Right ventricle myocardium superior (tissue), 1 donor: ENCODE data around the gene STYK1. TPM values are rescaled to one million over a fixed set of nuclear protein-coding genes. Genes with fewer than 3 reads are reported as not detected.
"Not testable (repeated sequence)": the region's sequence is repeated elsewhere in the genome, so short reads cannot be mapped to it uniquely, and the experiment has no call there.

Experiments used
- ATAC-seq: fragments of 200-7000 bp; cut with Tn5 transposase; one replicate; pipeline ENCODE4 v1.9.1; 2020; ENCODE audit warnings: mild to moderate bottlenecking; ENCODE audit not compliant: poor library complexity
- DNase-seq: peaks from one replicate; pipeline ENCODE4 v3.0.0-alpha.2; 2020
- intact Hi-C: fragments of 100-400 bp; cut with DNase I; formaldehyde crosslinking; loops from one replicate; pipeline ENCODE4 v1.11.2; 2022
- total RNA-seq: library from RNA; stranded (reverse); fragmentation: NEBNext Ultra II Directional; extraction: Animal tissue kit (Norgen Biotek cat#: 25700); gene quantifications from one replicate; pipeline ENCODE4 v1.2.1, GENCODE V29; 2021
- donor health status: DM: no; HTN: yes; CAD: no; lungs with severe emphysema.

Gene STYK1
- total RNA-seq, 1 donor from 2014 or later: not detected

DNA sequence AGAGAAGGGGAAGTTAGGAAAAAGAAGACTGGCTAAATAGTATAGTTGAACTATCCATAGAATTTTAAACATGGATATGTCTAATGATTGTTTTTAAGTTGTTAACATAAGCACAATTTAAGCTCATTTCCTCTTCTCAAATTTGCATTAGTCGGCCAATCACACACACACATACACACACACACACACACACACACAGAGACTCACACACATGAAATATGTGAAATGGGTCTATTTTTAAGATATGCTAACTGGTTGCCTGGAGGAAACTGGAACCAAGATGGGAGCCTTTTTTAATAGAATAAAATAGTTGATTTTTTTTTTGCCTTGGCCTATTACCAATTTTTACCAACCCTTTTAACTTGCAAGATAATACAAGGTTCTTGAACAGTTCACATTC lies 24.0 kb upstream of the STYK1 start:
- ATAC-seq (no peak), DNase-seq (no peak)
- intact Hi-C loops: loop anchor here (10.0 kb wide), 1 partner anchor 47 kb away; no protein-coding TSS in a partner anchor

DNA sequence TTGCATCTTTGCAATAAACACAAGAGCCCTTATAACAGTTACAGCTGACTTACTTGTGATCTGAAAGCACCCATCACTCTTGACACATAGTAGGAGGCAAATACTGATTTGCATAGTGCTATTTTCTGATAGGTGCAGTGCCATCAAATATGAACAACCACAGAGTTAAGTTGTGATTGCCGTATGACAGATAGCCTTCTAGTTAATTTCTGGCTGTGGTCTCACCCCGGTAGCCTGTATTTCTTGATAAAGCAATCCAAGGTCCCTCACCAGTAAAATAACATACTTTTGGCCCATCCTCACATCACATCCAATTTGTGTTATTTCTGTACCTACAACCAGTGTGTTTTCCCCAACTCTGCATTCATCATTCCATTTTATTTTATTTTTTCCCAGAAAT lies 23.3 kb upstream of the STYK1 start:
- DNase-seq (no peak), ATAC-seq (no peak)
- intact Hi-C loops: loop anchor here (10.0 kb wide), 1 partner anchor 48 kb away; no protein-coding TSS in a partner anchor

- intact Hi-C loops: loop anchor here (10.0 kb wide), 1 partner anchor 54 kb away; no protein-coding TSS in a partner anchor
- DNase-seq (no peak), ATAC-seq (no peak)
Measured at GRCh38 chr12:10690906-10691305, 17.1 kb upstream of the STYK1 start.

- DNase-seq: no peak
- no peak for ATAC-seq
- intact Hi-C loops: no loop called here
Measured at GRCh38 chr12:10689146-10689545, 15.3 kb upstream of the STYK1 start.

GRCh38 chr12:10688042-10688441 lies 14.2 kb upstream of the STYK1 start:
- ATAC-seq: no peak
- intact Hi-C loops: no loop called here

GRCh38 chr12:10672231-10672868 lies 1.5 kb downstream of the STYK1 start:
- no peak for DNase-seq
- intact Hi-C loops: no loop called here

More at GRCh38 chr12:10688042-10688441, 14.2 kb upstream of the STYK1 start:
- no peak for DNase-seq

GRCh38 chr12:10669533-10669932 lies 4.3 kb downstream of the STYK1 start:
- intact Hi-C loops: no loop called here
- ATAC-seq: no peak
- no peak for DNase-seq

More at GRCh38 chr12:10672231-10672868, 1.5 kb downstream of the STYK1 start:
- ATAC-seq: no peak

GRCh38 chr12:10668526-10668925 lies 5.3 kb downstream of the STYK1 start:
- DNase-seq: no peak
- intact Hi-C loops: no loop called here
- no peak for ATAC-seq

- DNase-seq: no peak
- no peak for ATAC-seq
- intact Hi-C loops: no loop called here
Measured at GRCh38 chr12:10667581-10667980, 6.3 kb downstream of the STYK1 start.

DNA sequence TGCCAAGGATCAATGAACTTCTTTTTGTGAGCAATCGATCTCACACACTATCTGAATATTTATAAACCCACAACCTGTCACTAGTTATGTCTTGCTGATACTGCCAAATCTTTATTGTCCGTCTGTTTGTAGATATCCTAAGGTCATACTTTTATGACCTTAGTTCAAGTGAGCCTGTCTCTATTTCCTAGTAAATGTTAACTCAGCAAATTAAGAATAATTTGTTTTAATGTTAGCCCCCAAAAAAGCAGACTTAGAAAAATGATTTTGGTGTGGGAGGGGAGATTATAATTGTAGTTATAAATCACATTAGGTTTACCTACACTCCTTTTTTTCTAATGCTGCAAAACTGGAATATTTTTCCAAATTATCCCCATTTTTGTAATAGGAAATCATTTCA lies 9.4 kb downstream of the STYK1 start:
- intact Hi-C loops: no loop called here
- DNase-seq (no peak), ATAC-seq (no peak)

GRCh38 chr12:10663869-10664268 lies 10.0 kb downstream of the STYK1 start:
- DNase-seq (no peak), ATAC-seq (no peak)
- intact Hi-C loops: no loop called here

DNA sequence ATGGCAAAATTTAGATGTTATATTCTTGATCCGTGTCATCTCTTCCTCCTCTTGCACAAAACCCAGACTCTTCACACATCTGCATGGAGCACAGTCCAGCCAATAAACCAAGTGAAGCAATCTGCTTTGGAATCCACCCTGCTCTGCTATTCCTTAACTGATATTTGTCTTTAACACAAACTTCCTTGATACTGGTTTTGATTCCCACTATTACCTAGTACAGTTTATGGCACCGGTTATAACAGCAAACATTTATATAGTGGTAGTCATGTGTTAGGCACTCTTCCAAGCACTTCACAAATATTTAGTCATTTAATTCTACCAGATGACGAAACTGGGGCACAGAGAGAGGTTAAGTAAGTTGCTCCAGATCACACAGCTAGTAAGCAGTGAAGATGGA lies 12.5 kb downstream of the STYK1 start:
- intact Hi-C loops: no loop called here
- ATAC-seq (no peak), DNase-seq (no peak)

DNA sequence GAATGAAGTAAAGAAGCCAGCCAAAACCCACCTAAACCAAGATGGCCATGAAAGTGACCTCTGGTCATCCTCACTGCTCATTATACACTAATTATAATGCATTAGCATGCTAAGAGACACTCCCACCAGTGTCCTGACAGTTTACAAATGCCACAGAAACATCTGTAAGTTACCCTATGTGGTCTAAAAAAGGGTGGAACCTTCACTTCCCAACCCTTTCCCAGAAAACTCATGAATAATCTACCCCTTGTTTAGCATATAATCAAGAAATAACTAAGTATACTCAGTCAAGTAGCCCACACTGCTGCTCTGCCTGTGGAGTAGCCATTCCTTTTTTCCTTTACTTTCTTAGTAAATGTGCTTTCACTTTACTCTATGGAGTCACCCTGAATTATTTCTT lies 19.8 kb downstream of the STYK1 start:
- intact Hi-C loops: no loop called here
- ATAC-seq: no peak
- no peak for DNase-seq

GRCh38 chr12:10652192-10652591 lies 21.7 kb downstream of the STYK1 start:
- DNase-seq (no peak), ATAC-seq (no peak)
- intact Hi-C loops: no loop called here

DNA sequence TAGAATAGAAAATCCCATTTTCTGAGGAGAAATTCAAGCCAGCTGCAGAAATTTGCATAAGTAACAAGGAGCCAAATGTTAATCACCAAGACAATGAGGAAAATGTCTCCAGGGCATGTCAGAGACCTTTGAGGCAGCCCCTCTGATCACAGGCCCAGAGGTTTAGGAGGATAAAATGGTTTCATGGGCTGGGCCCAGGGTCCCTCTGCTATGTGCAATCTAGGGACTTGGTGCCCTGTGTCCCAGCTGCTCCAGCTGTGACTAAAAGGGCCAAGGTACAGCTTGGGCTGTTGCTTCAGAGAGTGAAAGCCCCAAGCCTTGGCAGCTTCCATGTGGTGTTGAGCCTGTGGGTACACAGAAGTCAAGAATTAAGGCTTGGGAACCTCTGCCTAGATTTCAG lies 27.3 kb downstream of the STYK1 start:
- DNase-seq, intact Hi-C loops, ATAC-seq: not testable (repeated sequence)

DNA sequence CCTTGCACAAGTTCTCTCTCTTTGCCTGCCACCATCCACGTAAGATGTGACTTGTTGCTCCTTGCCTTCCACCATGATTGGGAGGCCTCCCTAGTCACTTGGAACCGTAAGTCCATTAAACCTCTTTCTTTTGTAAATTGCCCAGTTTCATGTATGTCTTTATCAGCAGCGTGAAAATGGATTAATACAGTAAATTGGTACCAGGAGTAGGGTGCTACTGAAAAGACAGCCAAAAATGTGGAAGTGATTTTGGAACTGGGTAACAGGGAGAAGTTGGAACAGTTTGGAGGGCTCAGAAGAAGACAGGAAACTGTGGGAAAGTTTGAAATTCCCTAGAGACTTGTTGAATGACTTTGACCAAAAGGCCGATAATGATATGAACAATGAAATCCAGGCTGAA lies 27.9 kb downstream of the STYK1 start:
- no peak for DNase-seq
- no peak for ATAC-seq
- intact Hi-C loops: no loop called here

DNA sequence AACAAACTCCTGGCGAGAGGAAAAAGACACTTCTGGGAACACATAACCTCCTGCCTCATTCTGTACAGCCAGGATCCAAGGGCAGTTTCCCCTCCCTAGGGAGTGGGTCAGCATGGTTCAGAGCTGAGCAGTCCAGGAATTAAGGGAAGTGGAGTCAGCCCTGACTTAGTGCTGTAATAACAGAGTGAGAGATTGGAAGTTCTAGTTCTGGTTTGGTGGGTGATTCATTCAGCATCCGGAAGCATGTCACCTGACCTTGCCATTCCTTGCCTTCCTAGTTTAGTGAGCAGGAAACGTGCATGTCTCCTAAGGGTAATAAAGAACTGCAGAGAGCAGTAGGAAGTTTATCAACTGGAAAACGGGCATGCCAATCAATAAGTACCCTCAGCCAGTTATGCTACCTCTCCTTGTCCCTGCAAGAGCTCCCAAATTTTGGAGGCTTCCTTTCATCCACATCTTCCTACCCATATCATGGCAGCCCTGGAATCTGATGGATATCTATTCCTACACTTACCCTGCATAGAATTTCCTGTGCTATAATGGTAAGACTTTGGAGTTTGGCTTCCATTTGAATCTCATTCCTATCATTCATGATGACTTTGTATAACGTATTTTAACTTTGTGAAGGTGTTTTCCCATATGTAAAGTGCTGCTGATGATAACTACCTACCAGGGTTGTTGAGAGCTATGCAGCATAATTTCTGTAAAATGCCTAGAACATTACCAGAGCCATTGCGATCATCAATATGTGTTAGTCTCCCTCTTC lies 31.9 kb downstream of the STYK1 start:
- intact Hi-C loops: no loop called here
- no peak for DNase-seq
- no peak for ATAC-seq

DNA sequence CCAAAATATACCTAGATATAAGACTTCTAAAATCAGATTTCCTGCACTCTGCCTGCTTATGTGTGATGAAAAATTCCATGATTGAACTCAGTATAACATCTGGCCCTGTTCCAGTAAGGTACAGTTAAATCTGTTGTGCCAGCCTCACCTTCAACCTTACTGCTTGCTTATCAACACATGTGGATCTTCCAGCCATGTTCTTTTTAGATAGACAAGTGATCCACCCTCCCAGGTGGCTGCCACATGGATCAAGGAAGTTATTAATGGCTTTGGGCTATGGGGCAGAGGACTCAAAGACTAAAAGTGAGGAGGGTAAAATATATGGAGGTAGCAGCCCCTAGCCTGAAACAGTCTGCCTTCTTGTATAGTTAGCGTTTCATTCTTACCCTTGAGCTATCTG lies 35.1 kb downstream of the STYK1 start:
- no peak for ATAC-seq
- DNase-seq: no peak
- intact Hi-C loops: no loop called here

DNA sequence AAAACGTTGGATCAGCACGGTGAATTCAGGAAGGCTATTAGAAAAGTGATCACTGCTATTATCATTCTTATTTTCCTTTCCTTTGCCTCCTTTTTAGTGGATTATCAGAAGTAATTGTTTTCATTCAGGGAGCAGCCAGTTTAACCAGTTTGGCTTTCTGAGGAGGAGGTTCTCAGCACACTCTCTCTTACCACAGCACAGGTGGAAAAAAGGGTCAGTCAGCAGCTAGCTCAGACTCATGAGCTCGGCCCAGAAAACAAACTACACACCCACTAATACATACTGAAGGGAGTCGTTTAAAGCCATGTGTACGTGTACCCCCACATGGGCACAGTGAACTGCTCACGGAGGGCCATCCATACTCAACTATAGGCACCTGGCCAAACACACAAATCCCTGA lies 37.2 kb downstream of the STYK1 start:
- ATAC-seq (no peak), DNase-seq (no peak)
- intact Hi-C loops: no loop called here

DNA sequence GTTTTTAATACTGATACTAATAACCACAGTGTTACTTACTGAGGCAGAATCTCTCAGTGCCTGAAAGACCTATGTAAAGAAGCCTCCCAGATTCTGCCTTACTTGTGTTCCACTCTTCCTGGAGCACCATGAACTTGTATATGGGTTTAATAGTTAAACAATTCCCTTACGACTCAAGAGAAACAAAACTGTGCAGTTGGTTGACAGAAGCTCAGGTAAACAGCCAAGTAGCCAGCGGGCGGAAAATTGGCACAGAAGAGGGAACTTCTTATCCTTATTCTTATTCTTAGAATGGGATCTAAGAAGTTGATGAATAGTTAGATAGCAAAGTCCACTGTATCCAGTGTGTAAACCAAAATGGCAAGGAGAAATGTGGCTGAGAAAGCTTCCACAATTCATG lies 37.7 kb downstream of the STYK1 start:
- intact Hi-C loops: no loop called here
- no peak for DNase-seq

More for the DNA sequence above, 37.7 kb downstream of the STYK1 start:
- no peak for ATAC-seq
